Tibial nerve (tissue), 4 donors: ENCODE measurements around the gene HLA-DRB5.

Experiments
- CTCF ChIP-seq, 5 experiments: fragments of 200-600 bp in 3 of 5; fragments of 450-650 bp in 2 of 5; sonication (generic) in 3 of 5; IDR thresholded peaks; one replicate each; pipeline ENCODE4 v1.5.1; 2016 to 2019; ENCODE audit warnings: antibody characterized with exemption in 5 of 5, mild to moderate bottlenecking in 3 of 5, moderate library complexity in 2 of 5
- EP300 ChIP-seq, 2 donors: sonication (generic); formaldehyde crosslinking; IDR thresholded peaks; one replicate each; pipeline ENCODE4 v1.6.1; 2017; ENCODE audit warnings: antibody characterized with exemption in 2 of 2, mild to moderate bottlenecking in 1 of 2
- POLR2A ChIP-seq, 2 donors: fragments of 450-650 bp; IDR thresholded peaks; one replicate each; pipeline ENCODE4 v1.6.1; 2017; ENCODE audit warnings: antibody characterized with exemption in 2 of 2, mild to moderate bottlenecking in 2 of 2, moderate library complexity in 2 of 2

GRCh38 chr6:32554116-32554965, 24.3 kb upstream of the HLA-DRB5 start:
- TF ChIP-seq CTCF (IDR thresholded peaks at IDR 0.05) = no peak
- TF ChIP-seq POLR2A (IDR thresholded peaks at IDR 0.05) = no peak
- no peak for TF ChIP-seq EP300 (IDR thresholded peaks at IDR 0.05)
